Erythroblast (primary cell): ENCODE data around the gene RPS27L.

Source experiments
- GATA1 ChIP-seq: IDR thresholded peaks from 2 replicates; pipeline ENCODE4 v1.6.1; 2011; ENCODE audit warnings: low read depth, mild to moderate bottlenecking, control low read depth, low read length, moderate library complexity
- POLR2A ChIP-seq: IDR thresholded peaks from 2 replicates; pipeline ENCODE4 v1.6.1; 2011; ENCODE audit warnings: mild to moderate bottlenecking, low read length

- TF ChIP-seq POLR2A, result no peak
- TF ChIP-seq GATA1, result no peak
Observed at GRCh38 chr15:63189941-63190768, 32.9 kb upstream of the RPS27L start.
